GM06990 (cell line): ENCODE results near the gene IL31.

ENCODE experiments used
- DNase-seq: peaks from one replicate; pipeline ENCODE4 v3.0.0-alpha.2; 2011; ENCODE audit not compliant: insufficient read length; ENCODE audit errors: extremely low read depth
- H3K27me3 ChIP-seq: replicated peaks from 2 replicates; pipeline ENCODE4 v1.6.0; 2011; ENCODE audit warnings: low read length; ENCODE audit not compliant: control insufficient read depth, insufficient read depth
- H3K36me3 ChIP-seq: 2 replicates; pipeline ENCODE4 v1.5.1; 2011; ENCODE audit warnings: low read length; ENCODE audit not compliant: control insufficient read depth, insufficient read depth
- H3K4me3 ChIP-seq: replicated peaks from 2 replicates; pipeline ENCODE4 v1.5.1; 2011; ENCODE audit warnings: low read depth, mild to moderate bottlenecking, control low read depth, low read length
- CTCF ChIP-seq: IDR thresholded peaks from 2 replicates; pipeline ENCODE4 v1.5.1; 2011; ENCODE audit warnings: low read length, control low read depth, mild to moderate bottlenecking, inconsistent platforms; ENCODE audit not compliant: insufficient read depth, poor library complexity, severe bottlenecking

The IL31 gene

GRCh38 chr12:122130150-122130549 is 43.9 kb downstream of the IL31 start:
- H3K36me3 ChIP-seq: peaks cover 6% of the 10 kb centered on the region
- no peaks in the 10 kb centered on the region for H3K27me3 ChIP-seq
- no peak for TF ChIP-seq CTCF
- no peak for DNase-seq
- H3K4me3 ChIP-seq: no peak overlapping the region

- TF ChIP-seq CTCF: no peak
- DNase-seq: no peak
- no peak overlapping the region for H3K4me3 ChIP-seq
- peaks cover 4% of the 10 kb centered on the region for H3K36me3 ChIP-seq
- H3K27me3 ChIP-seq: no peaks in the 10 kb centered on the region
These were observed 44.9 kb downstream of the IL31 start for GRCh38 chr12:122129131-122129530.

DNA sequence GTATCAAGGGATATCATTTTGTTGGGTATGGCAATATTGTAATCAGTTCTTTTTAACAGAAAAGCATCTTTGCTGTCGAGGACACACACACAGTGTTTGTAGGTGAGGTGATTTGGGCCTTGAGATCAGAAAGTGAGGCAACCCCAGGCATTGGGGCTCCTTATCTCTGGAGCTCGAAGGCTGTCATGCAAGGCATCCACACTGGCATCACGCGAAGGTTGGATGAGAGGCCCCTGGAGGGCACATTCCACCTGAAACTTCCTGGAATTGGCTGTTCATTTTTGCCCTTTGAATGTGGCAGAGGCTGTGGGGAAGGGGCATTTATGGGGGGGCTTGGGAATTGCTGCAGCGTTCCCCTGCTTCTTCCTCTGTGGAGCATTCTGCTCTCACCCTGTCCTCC is 45.5 kb downstream of the IL31 start:
- peaks cover 4% of the 10 kb centered on the region for H3K36me3 ChIP-seq
- no peak for DNase-seq
- TF ChIP-seq CTCF: no peak

GRCh38 chr12:122127839-122128238 is 46.2 kb downstream of the IL31 start:
- Histone ChIP-seq H3K4me3 (no peak overlapping the region), H3K36me3 (peaks cover 4% of the 10 kb centered on the region), H3K27me3 (no peaks in the 10 kb centered on the region)
- no peak for DNase-seq
- TF ChIP-seq CTCF: no peak

More for the DNA sequence above, 45.5 kb downstream of the IL31 start:
- no peak overlapping the region for H3K4me3 ChIP-seq
- no peaks in the 10 kb centered on the region for H3K27me3 ChIP-seq

DNA sequence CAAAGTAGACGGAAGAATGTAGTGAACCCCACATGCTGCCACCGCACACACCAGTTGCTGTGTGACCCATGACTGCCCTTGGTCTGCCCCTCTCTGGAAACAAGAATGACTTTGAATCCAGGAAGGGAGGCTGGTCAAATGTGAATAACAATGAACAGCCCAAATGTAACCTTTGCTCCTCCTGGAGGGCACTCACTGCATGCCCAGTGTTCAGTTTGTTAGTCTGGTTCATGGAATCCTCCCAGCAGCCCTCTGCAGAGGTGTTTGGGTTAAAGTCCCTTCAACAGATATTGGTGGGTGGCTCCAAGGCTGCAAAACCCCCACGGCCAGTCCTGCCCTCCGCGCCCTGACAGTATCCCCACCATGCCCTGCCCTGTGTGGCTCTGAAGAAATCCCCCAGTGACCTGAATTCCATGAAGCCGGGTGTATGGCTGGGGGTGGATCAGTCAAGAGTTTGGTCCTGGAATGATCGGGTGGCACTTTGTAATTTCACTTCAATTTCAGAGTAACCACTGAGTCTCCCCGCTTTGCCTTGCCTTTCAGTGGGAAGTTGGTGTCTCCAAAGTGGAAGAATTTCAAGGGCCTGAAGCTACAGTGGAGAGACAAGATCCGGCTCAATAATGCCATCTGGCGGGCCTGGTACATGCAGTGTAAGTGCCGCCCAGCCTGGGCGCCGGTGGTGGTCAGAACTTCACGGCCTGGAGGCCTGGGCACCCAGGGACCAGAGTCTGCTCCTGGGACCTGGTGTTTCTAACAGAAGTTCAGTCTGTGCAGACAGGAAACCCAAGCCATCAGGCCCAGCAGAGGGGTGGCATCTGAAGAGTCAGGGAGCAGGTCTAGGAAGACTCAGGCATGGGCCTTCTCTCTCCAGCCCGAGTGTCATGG is 47.1 kb downstream of the IL31 start:
- Histone ChIP-seq H3K27me3 (no peaks in the 10 kb centered on the region), H3K36me3 (peaks cover 4% of the 10 kb centered on the region)
- no peak for DNase-seq

More for the DNA sequence above, 47.1 kb downstream of the IL31 start:
- TF ChIP-seq CTCF: no peak
- H3K4me3 ChIP-seq: no peak overlapping the region
